Kidney (tissue), 14 donors: ENCODE measurements around the gene ITPR2. TPM values are rescaled to one million over a fixed set of nuclear protein-coding genes. Genes with fewer than 3 reads are reported as not detected.
A peak's percentile ranks its signal among the peaks of the same experiment; 100 is the strongest.

Experiments used
- DNase-seq, 5 donors: peaks; one replicate each; pipeline ENCODE4 v3.0.0-alpha.2; 2013 to 2020
- FAIRE-seq: peaks from 2 replicates; lab custom pipeline; 2012; peaks lifted over from hg19 to GRCh38; lab: Jason Lieb, UNC
- H3K27ac ChIP-seq, 2 donors: one replicate each; pipeline ENCODE4 v1.7.0; 2013; ENCODE audit warnings: low read depth in 2 of 2, low read length in 2 of 2, inconsistent platforms in 1 of 2
- H3K27me3 ChIP-seq: one replicate; pipeline ENCODE4 v1.7.1; 2013; ENCODE audit warnings: low read length, inconsistent platforms; ENCODE audit not compliant: control insufficient read depth, insufficient read depth
- H3K36me3 ChIP-seq, 3 donors: one replicate each; pipeline versions ENCODE4 v1.7.0 to v1.7.1; 2013; ENCODE audit warnings: low read length in 3 of 3, control low read depth in 1 of 3, inconsistent platforms in 1 of 3; ENCODE audit not compliant: insufficient read depth in 3 of 3, control insufficient read depth in 2 of 3
- H3K4me1 ChIP-seq, 3 donors: one replicate each; pipeline versions ENCODE4 v1.7.0 to v1.7.1; 2013; ENCODE audit warnings: low read length in 3 of 3, inconsistent platforms in 1 of 3, low read depth in 1 of 3; ENCODE audit not compliant: control insufficient read depth in 2 of 3, insufficient read depth in 2 of 3
- H3K4me3 ChIP-seq, 3 donors: one replicate each; pipeline versions ENCODE4 v1.7.0 to v1.8.1; 2013; ENCODE audit warnings: low read length in 3 of 3, control low read depth in 1 of 3, inconsistent platforms in 1 of 3
- H3K9ac ChIP-seq, 3 donors: one replicate each; pipeline versions ENCODE4 v1.7.0 to v1.7.1; 2013; ENCODE audit warnings: low read length in 3 of 3, control low read depth in 1 of 3, inconsistent platforms in 1 of 3
- H3K9me3 ChIP-seq, 3 donors: one replicate each; pipeline versions ENCODE4 v1.7.0 to v1.7.1; 2013; ENCODE audit warnings: low read length in 3 of 3, control low read depth in 1 of 3, inconsistent platforms in 1 of 3; ENCODE audit not compliant: control insufficient read depth in 2 of 3, insufficient read depth in 1 of 3
- CTCF ChIP-seq: IDR thresholded peaks from 3 replicates; pipeline ENCODE4 v1.5.1; 2012; ENCODE audit warnings: mild to moderate bottlenecking, moderate library complexity, borderline replicate concordance; ENCODE audit not compliant: insufficient read depth; ENCODE audit errors: extremely low read depth
- intact Hi-C: fragments of 100-400 bp; cut with DNase I; formaldehyde crosslinking; loops from one replicate; pipeline ENCODE4 v1.11.1; 2022
- polyA plus RNA-seq: library from polyadenylated mRNA; stranded (reverse); fragments of 350-450 nt; fragmentation: Illumina TruSeq; extraction: RNeasy Lipid Tissue Mini Kit (QIAGEN cat#74804); gene quantifications from one replicate; pipeline ENCODE4 v1.2.3, GENCODE V29; 2014; ENCODE audit warnings: low read depth, low replicate concordance; ENCODE audit not compliant: insufficient read depth
- total RNA-seq: library from RNA; stranded (reverse); fragmentation: NEBNext Ultra II Directional; extraction: Animal tissue kit (Norgen Biotek cat#: 25700); gene quantifications from one replicate; pipeline ENCODE4 v1.2.1, GENCODE V29; 2021
- donor health status: control.
- donor health status: control.
- donor health status: control.
- donor health status: control.
- donor health status: control.
- donor health status: DM: yes; HTN: yes; CAD: no.
- donor health status: Normal renal cell carcinoma (clear cell type).

The ITPR2 gene
- total and polyA plus RNA-seq, 2 donors from 2014 or later, result 5.7 to 56.9 TPM

- DNase-seq (no peak), FAIRE-seq (no peak)
- Histone ChIP-seq H3K9me3 (no peaks in the 10 kb centered on the region), H3K4me1 (peaks cover 0 to 19% (median 0%) of the 10 kb centered on the region in 3 donors), H3K27ac (no peak overlapping the region), H3K36me3 (no peaks in the 10 kb centered on the region), H3K4me3 (no peak overlapping the region), H3K27me3 (no peaks in the 10 kb centered on the region), H3K9ac (peak overlapping the region in 1 of 3 donors; percentile 7)
- intact Hi-C loops, result no loop called here
- TF ChIP-seq CTCF, result no peak
Measured at GRCh38 chr12:26818201-26818600, 14.8 kb downstream of the ITPR2 start.

GRCh38 chr12:26817183-26817591 is 15.8 kb downstream of the ITPR2 start:
- intact Hi-C loops, result no loop called here
- H3K4me1 ChIP-seq, result peaks cover 0 to 19% (median 0%) of the 10 kb centered on the region in 3 donors

GRCh38 chr12:26813812-26814211 is 19.2 kb downstream of the ITPR2 start:
- no peaks in the 10 kb centered on the region for H3K36me3 ChIP-seq
- TF ChIP-seq CTCF, result no peak
- H3K4me1 ChIP-seq, result peaks cover 0 to 9% (median 0%) of the 10 kb centered on the region in 3 donors
- H3K4me3 ChIP-seq, result no peak overlapping the region
- intact Hi-C loops, result no loop called here
- H3K9ac ChIP-seq, result no peak overlapping the region
- FAIRE-seq (no peak), DNase-seq (no peak)
- H3K9me3 ChIP-seq, result no peaks in the 10 kb centered on the region
- H3K27ac ChIP-seq, result no peak overlapping the region
- no peaks in the 10 kb centered on the region for H3K27me3 ChIP-seq

More at GRCh38 chr12:26817183-26817591, 15.8 kb downstream of the ITPR2 start:
- no peaks in the 10 kb centered on the region for H3K36me3 ChIP-seq
- peak overlapping the region in 1 of 2 donors; percentile 13 for H3K27ac ChIP-seq
- no peak overlapping the region for H3K4me3 ChIP-seq
- no peaks in the 10 kb centered on the region for H3K27me3 ChIP-seq
- no peak for FAIRE-seq
- TF ChIP-seq CTCF, result no peak
- peak overlapping the region in 1 of 3 donors; percentile 42 for H3K9ac ChIP-seq
- no peaks in the 10 kb centered on the region for H3K9me3 ChIP-seq
- DNase-seq, result no peak

- peak in 2 of 5 donors; percentile 60 to 79 for DNase-seq
Measured at GRCh38 chr12:26810330-26810729, 22.7 kb downstream of the ITPR2 start.

More at GRCh38 chr12:26810330-26810729, 22.7 kb downstream of the ITPR2 start:
- peak overlapping the region in 1 of 2 donors; percentile 3 for H3K27ac ChIP-seq
- no peaks in the 10 kb centered on the region for H3K36me3 ChIP-seq
- no peak overlapping the region for H3K9ac ChIP-seq
- no peaks in the 10 kb centered on the region for H3K27me3 ChIP-seq
- no peaks in the 10 kb centered on the region for H3K9me3 ChIP-seq
- intact Hi-C loops, result no loop called here
- H3K4me3 ChIP-seq, result no peak overlapping the region
- FAIRE-seq, result no peak
- peaks cover 0 to 6% (median 0%) of the 10 kb centered on the region in 3 donors for H3K4me1 ChIP-seq
- no peak for TF ChIP-seq CTCF
